ENCODE data around the gene MGRN1.

Gene MGRN1

GRCh38 chr16:4686497-4687210 is 62.0 kb downstream of the MGRN1 start:
- DNase-seq (ENCODE audit: low read depth, low spot score): no peak

GRCh38 chr16:4687416-4687815 is 62.8 kb downstream of the MGRN1 start:
- no peak for DNase-seq (ENCODE audit: low read depth, low spot score)

GRCh38 chr16:4687946-4688673 is 63.5 kb downstream of the MGRN1 start:
- DNase-seq (ENCODE audit: low read depth, low spot score): no peak

- no peak for DNase-seq (ENCODE audit: low read depth, low spot score)
Measured at GRCh38 chr16:4688674-4689045, 64.0 kb downstream of the MGRN1 start.

GRCh38 chr16:4689091-4689671 is 64.6 kb downstream of the MGRN1 start:
- no peak for DNase-seq (ENCODE audit: low read depth, low spot score)

GRCh38 chr16:4689864-4690704 is 65.5 kb downstream of the MGRN1 start:
- DNase-seq (ENCODE audit: low read depth, low spot score): no peak

GRCh38 chr16:4690946-4691665 is 66.5 kb downstream of the MGRN1 start:
- no peak for DNase-seq (ENCODE audit: low read depth, low spot score)

- DNase-seq (ENCODE audit: low read depth, low spot score): no peak
Measured at GRCh38 chr16:4691666-4692412, 67.2 kb downstream of the MGRN1 start.

- DNase-seq (ENCODE audit: low read depth, low spot score): no peak
Measured at GRCh38 chr16:4692460-4693295, 68.1 kb downstream of the MGRN1 start.

- peak; percentile 96 for DNase-seq (ENCODE audit: low read depth, low spot score)
Measured at GRCh38 chr16:4693296-4693955, 68.8 kb downstream of the MGRN1 start, which contains the start of gene NUDT16L1. Gene NUDT16L1 (plus strand): TSS chr16:4693562. CDS start chr16:4693727, 165 bp downstream.

GRCh38 chr16:4693956-4694641 is 69.5 kb downstream of the MGRN1 start:
- DNase-seq (ENCODE audit: low read depth, low spot score): no peak

GRCh38 chr16:4694642-4695451 is 70.2 kb downstream of the MGRN1 start:
- DNase-seq (ENCODE audit: low read depth, low spot score): no peak

GRCh38 chr16:4695473-4696171 is 71.0 kb downstream of the MGRN1 start:
- no peak for DNase-seq (ENCODE audit: low read depth, low spot score)

GRCh38 chr16:4696172-4696904 is 71.7 kb downstream of the MGRN1 start:
- no peak for DNase-seq (ENCODE audit: low read depth, low spot score)

- no peak for DNase-seq (ENCODE audit: low read depth, low spot score)
Measured at GRCh38 chr16:4696905-4697847, 72.5 kb downstream of the MGRN1 start.

All from ELF-1 (cell line).